CD4-positive, alpha-beta T cell treated with Interleukin-21 for 1 hour (primary cell): ENCODE data around the gene ECSIT.
"Not testable (repeated sequence)": the region's sequence is repeated elsewhere in the genome, so short reads cannot be mapped to it uniquely, and the experiment has no call there.

Source experiments
- DNase-seq: peaks from one replicate; pipeline ENCODE4 v3.0.0-alpha.2; 2020

The ECSIT gene

GRCh38 chr19:11499220-11499726 lies 29.7 kb downstream of the ECSIT start:
- DNase-seq = no peak

GRCh38 chr19:11496391-11497163 lies 32.4 kb downstream of the ECSIT start:
- DNase-seq = peak; percentile 62

- no peak for DNase-seq
These were observed 33.0 kb downstream of the ECSIT start for GRCh38 chr19:11495885-11496284.

GRCh38 chr19:11495481-11495880 lies 33.5 kb downstream of the ECSIT start:
- DNase-seq = no peak

- DNase-seq = no peak
These were observed 34.2 kb downstream of the ECSIT start for GRCh38 chr19:11494634-11495285.

- DNase-seq = no peak
These were observed 39.6 kb downstream of the ECSIT start for GRCh38 chr19:11489378-11489777.

GRCh38 chr19:11486661-11487503 lies 42.1 kb downstream of the ECSIT start:
- DNase-seq = no peak

- no peak for DNase-seq
These were observed 43.6 kb downstream of the ECSIT start for GRCh38 chr19:11485245-11485837.

GRCh38 chr19:11483366-11484111 lies 45.4 kb downstream of the ECSIT start:
- DNase-seq = no peak

- DNase-seq = peak; percentile 89
These were observed 46.4 kb downstream of the ECSIT start for GRCh38 chr19:11482384-11483050.

- DNase-seq = peak; percentile 76
These were observed 47.2 kb downstream of the ECSIT start for GRCh38 chr19:11481534-11482383.

- DNase-seq = no peak
These were observed 48.0 kb downstream of the ECSIT start, which contains the start of gene ELAVL3 for GRCh38 chr19:11480715-11481533. Gene ELAVL3 (minus strand): TSS chr19:11481046. CDS start chr19:11480608, 438 bp downstream.

- DNase-seq = no peak
These were observed 48.8 kb downstream of the ECSIT start for GRCh38 chr19:11479898-11480714.

- DNase-seq = peak; percentile 17
These were observed 49.6 kb downstream of the ECSIT start for GRCh38 chr19:11479090-11479897.

GRCh38 chr19:11478167-11479089 lies 50.5 kb downstream of the ECSIT start:
- no peak for DNase-seq

GRCh38 chr19:11475861-11476260 lies 53.1 kb downstream of the ECSIT start:
- DNase-seq = no peak

- not testable (repeated sequence) for DNase-seq
These were observed 53.6 kb downstream of the ECSIT start for GRCh38 chr19:11475343-11475742.
